GM18909 (cell line): ENCODE results near the gene VTI1A.
"Not testable (repeated sequence)": the region's sequence is repeated elsewhere in the genome, so short reads cannot be mapped to it uniquely, and the experiment has no call there.

Source experiments
- ATAC-seq: cut with Tn5 transposase; IDR thresholded peaks from one replicate; pipeline ENCODE4 v1.9.1; 2021; ENCODE audit warnings: mild to moderate bottlenecking; ENCODE audit not compliant: unreplicated experiment, poor library complexity

VTI1A gene

GRCh38 chr10:112583236-112583939 is 136.4 kb downstream of the VTI1A start:
- no peak for ATAC-seq

GRCh38 chr10:112584276-112584675 is 137.3 kb downstream of the VTI1A start:
- no peak for ATAC-seq

GRCh38 chr10:112585126-112585525 is 138.1 kb downstream of the VTI1A start:
- ATAC-seq, result no peak

- no peak for ATAC-seq
Measured at GRCh38 chr10:112585960-112586359, 138.9 kb downstream of the VTI1A start.

DNA sequence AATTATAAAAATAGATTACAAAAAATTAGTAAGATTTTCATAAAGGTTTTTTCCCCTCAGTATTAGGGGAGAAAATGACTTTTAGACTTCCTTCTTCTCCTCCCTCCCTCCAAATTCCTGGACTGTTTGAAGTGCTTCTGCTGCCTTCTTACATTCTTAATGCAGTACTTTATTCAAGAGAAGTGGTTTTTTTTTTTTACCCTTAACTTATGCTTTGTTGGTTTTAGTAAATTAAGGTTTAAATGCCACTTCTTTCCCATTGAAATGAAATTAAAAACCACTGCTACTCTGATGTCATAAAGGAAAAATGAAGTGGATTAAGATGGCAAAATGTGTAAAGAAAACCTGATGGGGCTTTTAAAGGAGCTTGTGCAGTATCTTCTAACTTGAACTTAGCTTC is 140.7 kb downstream of the VTI1A start:
- ATAC-seq, result no peak

GRCh38 chr10:112588225-112588990 is 141.4 kb downstream of the VTI1A start:
- no peak for ATAC-seq

DNA sequence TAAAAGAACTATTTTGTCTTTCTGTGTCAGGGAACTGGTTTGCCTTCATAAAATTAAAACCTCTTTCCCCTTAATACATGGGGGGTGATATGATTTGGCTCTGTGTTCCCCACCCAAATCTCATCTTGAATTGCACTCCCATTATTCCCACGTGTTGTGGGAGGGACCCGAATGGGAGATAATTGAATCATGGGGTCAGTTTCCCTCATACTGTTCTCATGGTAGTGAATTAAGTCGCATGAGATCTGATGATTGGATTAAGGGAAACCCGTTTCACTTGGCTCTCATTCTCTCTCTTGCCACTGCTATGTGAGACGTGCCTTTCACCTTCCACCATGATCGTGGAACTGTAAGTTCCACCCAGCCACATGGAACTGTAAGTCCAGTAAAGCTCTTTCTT is 142.1 kb downstream of the VTI1A start:
- ATAC-seq, result no peak

DNA sequence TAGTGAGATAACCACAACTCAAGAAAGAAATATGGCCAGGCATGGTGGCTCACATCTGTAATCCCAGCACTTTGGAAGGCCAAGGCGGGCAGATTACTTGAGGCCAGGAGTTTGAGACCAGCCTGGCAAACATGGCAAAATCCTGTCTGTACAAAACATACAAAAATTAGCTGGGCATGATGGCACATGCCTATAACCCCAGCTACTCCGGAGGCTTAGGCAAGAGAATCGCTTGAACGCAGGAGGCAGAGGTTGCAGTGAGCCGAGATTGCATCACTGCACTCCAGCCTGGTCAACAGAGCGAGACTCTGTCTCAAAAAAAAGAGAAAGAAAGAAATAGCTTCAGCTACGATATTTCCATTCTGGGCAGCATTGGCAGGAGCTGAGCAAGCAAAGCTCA is 143.8 kb downstream of the VTI1A start:
- ATAC-seq, result not testable (repeated sequence)

GRCh38 chr10:112593023-112593422 is 146.0 kb downstream of the VTI1A start:
- ATAC-seq, result no peak

GRCh38 chr10:112601214-112602090 is 154.4 kb downstream of the VTI1A start:
- no peak for ATAC-seq

- ATAC-seq, result no peak
Measured at GRCh38 chr10:112603062-112603461, 156.0 kb downstream of the VTI1A start.

- no peak for ATAC-seq
Measured at GRCh38 chr10:112605063-112605462, 158.0 kb downstream of the VTI1A start.

GRCh38 chr10:112607506-112607905 is 160.5 kb downstream of the VTI1A start:
- no peak for ATAC-seq

DNA sequence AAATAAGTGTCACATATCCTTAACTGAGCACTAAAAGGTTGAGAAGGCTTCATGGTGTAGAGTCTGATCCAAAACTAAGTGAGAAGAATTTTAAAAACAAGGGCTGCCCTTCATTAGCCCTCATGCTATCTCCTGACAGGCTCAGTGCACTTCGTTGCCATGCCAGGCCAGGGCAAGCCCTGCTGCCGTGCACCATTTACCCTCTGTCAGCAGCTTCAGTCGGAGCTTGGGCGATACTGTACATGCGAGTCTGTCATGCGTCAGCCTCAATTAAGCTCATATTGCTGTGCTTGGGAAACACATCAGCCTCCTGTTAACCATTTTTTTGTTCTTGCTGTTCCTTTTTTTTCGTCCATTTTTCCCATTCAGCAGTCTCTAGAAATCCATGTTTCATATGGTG is 166.6 kb downstream of the VTI1A start:
- ATAC-seq, result no peak

DNA sequence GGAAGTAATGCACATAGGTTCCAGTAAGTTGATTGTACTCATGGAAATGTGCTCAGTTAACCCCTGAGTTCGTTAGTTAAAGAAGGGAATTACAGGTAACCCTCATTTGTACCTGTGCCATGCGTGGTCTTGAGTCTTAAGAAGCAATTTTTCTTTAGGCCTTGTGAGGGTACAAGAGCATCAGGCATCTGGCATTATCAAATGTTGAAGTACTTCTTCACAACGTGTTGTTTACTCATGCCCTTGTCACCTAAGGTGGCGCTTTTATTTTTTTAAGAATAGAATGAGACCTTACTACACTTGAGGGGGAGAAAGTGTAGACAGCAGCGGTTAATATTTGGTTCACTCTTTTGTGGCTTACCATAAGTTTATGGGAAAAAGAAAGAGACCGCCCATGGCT is 167.1 kb downstream of the VTI1A start:
- ATAC-seq, result no peak

DNA sequence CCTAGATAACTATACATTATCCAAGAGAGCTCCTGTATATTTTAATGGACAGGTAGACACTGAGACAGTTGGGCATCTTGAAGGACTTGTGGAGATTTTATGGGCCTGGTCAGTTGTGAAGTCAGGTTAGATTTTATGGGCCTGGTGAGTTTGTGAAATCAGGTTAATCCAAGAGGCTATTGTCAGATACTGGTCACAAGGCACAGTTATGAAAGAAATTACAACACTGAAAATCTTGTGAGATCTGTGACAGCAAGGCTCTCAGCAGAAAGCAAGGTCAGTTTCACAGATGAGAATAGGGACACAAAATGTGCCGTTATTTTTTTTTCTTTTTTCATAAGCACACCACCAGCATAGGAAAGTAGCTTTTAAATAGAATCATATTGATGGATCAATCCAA is 167.6 kb downstream of the VTI1A start:
- no peak for ATAC-seq

GRCh38 chr10:112615269-112615668 is 168.3 kb downstream of the VTI1A start:
- ATAC-seq, result no peak

DNA sequence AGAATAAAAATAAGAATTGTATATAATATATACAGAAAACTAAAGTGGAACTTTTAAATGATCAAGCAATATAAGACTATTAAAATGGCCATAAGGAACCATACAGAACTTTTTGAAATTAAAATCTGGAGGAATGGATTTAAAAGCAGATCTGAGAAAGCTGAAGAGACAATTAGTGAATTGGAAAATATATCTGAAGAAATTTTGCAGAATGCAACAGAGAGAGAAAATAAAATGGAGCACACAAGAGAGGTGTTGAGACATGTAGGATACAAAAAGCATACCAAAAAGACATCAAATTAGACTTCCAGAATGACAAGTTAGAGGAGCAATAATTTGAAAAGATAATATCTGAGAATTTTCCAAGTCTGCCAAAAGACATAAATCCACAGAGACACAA is 169.6 kb downstream of the VTI1A start:
- no peak for ATAC-seq

DNA sequence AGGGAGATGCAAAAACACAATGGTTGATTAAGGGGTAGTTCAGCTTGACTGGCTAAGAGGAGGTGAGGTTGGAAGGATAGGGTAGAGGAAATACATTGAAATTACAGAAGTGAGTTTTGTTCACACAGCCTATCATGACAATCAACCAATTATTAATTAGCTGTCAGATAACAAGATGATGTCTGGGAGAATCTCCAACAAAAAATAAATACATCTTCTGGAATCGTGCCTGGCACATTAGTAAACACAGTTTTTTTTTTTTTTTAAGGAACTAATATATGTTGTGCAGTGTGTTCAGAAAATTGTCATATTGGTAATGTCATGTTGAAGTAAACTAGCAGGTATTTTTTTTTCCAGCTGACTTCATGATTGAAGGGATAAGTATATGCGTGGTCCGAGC is 171.8 kb downstream of the VTI1A start:
- ATAC-seq, result no peak

- ATAC-seq, result no peak
Measured at GRCh38 chr10:112619556-112619955, 172.5 kb downstream of the VTI1A start.

DNA sequence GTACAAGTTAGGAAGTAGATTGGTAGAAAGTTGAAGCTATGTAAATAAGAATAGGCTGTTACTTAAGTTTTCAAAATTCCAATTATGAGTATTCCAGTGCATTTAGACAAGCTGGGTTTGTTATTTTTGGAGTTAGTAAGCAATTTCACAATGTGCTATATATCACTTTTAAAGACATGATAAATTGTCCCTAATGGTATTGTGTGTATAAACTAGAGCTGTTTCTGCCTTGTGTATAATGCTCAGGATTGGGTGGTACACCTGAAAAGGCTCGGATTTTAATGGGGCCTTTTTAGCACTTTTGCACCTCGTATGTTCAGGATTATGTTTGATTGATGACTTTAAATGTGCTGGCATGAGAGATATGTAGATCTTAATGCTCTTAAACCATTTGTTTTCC is 175.8 kb downstream of the VTI1A start:
- no peak for ATAC-seq
